GM10847 (cell line): ENCODE measurements around the gene ZBTB16.

ENCODE experiments used
- POLR2A ChIP-seq: IDR thresholded peaks from 2 replicates; pipeline ENCODE4 v1.6.1; 2011; ENCODE audit not compliant: insufficient read length; ENCODE audit errors: extremely low read depth

Gene ZBTB16

DNA sequence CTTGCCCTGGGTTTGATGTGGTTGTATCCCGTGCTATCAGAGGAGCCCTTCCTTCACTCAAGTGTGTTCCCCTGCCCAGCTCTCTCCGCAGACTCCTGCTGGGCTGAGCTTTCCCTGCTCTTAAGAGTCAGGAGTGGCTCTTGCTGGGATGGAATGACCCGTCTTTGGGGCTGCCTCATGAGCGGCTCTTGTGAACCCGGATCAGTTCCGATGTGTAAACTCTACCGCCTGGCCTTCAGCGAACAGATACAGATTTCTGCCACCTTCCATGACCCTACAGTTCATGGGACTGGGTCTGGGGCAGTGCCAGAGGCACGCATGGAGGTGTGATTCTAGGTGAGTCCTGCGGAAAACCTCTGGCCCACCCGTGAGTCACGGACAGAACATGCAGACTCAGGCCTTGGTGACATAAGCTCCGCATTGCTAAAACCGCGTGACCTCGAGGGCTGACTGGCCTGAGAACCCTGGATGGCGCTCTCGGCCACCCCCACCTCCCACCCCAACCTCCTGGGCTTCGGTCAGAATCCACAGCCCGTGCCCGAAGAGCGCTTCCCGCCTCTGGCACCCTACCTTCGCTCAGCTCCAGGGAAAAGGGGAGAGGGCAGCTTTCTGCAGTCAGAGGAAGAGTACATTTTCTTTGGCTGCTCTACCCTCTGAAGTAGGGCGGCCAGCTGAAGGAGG, 1.3 kb upstream of the ZBTB16 start:
- no peak for TF ChIP-seq POLR2A

DNA sequence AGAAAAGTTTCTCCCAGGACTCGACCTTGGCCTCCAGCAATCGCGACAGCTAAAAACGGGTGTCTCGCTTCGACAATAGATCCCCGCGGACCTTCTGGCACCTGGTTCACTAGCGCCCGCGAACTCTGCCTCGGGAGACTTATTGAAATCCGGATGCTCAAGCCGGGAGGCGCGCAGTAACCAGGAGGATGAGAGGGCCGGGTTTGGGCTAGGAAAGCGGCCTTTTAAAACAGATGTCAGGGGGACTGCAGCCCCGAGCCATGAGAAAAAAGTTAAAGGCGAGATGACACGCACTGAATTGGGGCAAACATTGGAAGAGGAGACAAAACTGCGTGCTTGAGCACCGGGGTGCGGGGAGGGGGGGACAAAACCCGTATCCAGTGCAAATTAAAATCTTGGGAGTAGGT, 637 bp upstream of the ZBTB16 start:
- TF ChIP-seq POLR2A, result no peak

DNA sequence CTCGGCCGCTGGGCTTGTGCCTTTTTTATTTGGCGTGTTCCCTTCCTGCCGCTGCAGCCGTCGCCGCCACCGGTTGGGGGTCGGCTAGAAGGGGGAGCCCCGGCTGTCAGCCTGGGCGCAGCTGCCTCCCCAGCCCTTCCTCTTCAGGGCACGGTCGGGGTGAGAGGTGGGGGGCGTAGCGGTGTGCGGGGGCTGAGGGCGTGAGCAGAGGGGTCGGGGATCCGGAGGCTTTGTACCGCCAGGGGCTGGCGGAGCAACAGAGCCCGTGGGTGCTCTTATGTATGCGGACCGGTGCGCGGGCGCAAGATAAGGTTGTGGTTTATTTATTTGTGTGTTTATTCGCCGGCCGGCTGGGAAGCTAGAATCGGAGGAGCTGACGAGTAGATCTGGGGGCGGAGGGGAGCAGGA, 477 bp downstream of the ZBTB16 start:
- no peak for TF ChIP-seq POLR2A

DNA sequence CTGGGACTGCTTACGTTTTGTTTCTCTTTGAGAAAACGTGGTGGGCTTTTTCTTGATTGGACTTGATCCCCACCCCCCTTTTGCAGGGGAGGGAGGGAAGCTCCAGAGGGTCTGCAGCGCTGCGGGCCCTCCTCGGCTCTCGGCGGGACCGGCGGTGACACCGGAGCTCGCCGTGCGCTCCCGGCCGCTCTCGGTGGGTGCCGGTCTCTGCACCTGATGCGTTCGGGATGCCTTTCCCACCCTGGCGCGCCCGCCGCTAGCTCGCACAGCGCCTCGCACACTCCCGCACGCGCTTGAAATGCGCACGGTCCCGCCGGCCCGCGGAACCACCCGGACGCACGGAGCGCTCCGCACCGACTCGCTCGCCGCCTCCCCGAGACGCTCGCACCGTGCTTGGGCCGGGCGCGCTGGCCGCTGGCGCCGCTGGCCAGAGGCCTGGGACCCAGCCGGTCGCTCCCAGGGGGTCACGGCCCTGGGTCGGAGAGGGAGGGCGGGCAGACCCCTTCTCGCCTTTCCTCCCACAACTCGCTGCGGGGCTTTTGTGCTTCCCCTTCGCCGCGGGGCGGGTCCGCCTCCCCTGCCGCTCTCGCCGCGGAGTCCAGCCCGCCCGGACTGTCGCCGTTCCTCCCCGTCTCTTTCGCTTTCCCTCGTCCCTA, 1.0 kb downstream of the ZBTB16 start:
- no peak for TF ChIP-seq POLR2A

DNA sequence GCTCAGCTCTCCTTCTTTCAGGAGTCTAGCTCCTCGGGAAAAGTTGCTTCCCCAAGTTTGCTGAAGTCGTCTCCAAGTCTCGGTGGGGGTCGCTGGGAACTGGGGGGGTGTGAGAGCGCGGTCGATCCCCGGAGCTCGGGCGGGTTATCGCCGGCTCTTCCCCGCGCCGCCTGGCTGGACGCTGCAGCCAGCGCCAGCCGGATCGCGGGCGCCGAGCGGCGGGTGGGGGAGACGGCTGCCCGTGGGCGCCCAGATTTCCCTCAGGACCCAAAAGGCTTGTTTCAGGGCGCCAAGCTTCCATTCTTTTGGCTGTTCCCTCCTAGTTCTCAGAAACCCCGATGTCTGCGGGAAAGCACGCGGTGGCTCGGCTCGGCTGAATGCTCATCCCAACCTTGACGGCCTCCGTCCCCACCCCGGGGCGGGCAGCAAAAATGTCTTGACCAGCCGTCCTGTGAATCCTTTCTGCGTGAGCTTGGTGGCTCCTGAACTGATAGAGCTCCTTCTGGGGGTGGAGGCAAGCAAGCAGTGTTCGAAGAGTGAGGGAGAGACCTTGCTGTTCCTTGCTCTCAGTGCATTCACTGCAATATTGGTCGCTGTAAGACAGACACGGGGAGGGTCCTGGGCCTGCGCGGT, 1.7 kb downstream of the ZBTB16 start:
- TF ChIP-seq POLR2A, result no peak

DNA sequence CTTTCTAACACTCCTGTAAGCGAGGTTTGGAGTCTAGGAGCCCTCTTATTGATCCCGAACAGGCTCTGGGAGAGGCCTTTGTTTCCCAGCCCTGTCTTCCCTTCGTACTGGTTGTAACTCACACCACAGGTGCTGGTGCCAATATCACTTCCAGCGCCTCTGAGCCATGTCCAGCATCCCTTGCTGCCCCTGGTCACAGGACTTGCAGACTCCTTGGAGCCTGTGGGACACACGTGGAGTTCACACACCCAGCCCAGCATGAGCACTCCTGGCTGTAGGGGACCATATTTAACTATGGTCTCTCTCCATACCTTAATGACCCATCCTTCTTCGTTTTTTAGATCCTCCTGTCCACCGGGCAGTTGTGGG, 2.2 kb downstream of the ZBTB16 start:
- no peak for TF ChIP-seq POLR2A

DNA sequence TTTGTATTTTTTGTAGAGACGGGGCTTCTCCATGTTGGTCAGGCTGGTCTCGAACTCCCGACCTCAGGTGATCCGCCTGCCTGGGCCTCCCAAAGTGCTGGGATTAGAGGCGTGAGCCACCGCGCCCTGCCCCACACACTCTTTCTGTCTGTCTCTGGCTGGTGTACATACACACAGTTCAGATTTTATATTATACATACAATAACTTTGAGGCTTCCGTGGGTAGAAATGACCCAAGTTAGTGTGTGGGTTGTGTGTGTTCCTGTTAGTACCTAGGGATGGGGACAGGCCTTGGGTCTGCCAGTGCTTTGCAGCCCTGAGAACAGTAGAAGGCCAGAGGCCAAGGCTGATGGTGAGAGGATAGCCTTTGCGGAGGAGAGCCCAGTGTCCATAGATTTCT, 2.8 kb downstream of the ZBTB16 start:
- TF ChIP-seq POLR2A, result no peak

DNA sequence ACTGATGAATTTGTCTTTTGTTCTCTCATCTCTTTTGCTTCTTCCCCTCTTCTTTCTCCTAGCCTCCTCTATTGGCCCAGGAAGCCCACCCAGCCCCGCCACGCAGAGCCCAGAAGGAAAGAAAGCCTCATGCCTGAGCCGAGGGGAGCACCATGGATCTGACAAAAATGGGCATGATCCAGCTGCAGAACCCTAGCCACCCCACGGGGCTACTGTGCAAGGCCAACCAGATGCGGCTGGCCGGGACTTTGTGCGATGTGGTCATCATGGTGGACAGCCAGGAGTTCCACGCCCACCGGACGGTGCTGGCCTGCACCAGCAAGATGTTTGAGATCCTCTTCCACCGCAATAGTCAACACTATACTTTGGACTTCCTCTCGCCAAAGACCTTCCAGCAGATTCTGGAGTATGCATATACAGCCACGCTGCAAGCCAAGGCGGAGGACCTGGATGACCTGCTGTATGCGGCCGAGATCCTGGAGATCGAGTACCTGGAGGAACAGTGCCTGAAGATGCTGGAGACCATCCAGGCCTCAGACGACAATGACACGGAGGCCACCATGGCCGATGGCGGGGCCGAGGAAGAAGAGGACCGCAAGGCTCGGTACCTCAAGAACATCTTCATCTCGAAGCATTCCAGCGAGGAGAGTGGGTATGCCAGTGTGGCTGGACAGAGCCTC, 3.8 kb downstream of the ZBTB16 start:
- TF ChIP-seq POLR2A, result no peak

DNA sequence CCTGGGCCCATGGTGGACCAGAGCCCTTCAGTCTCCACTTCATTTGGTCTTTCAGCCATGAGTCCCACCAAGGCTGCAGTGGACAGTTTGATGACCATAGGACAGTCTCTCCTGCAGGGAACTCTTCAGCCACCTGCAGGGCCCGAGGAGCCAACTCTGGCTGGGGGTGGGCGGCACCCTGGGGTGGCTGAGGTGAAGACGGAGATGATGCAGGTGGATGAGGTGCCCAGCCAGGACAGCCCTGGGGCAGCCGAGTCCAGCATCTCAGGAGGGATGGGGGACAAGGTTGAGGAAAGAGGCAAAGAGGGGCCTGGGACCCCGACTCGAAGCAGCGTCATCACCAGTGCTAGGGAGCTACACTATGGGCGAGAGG, 4.3 kb downstream of the ZBTB16 start:
- TF ChIP-seq POLR2A, result no peak

DNA sequence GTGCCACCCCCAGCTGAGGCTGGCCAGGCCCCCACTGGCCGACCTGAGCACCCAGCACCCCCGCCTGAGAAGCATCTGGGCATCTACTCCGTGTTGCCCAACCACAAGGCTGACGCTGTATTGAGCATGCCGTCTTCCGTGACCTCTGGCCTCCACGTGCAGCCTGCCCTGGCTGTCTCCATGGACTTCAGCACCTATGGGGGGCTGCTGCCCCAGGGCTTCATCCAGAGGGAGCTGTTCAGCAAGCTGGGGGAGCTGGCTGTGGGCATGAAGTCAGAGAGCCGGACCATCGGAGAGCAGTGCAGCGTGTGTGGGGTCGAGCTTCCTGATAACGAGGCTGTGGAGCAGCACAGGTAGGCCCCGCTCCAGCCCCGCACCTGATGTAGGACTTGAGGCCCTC, 4.7 kb downstream of the ZBTB16 start:
- no peak for TF ChIP-seq POLR2A

DNA sequence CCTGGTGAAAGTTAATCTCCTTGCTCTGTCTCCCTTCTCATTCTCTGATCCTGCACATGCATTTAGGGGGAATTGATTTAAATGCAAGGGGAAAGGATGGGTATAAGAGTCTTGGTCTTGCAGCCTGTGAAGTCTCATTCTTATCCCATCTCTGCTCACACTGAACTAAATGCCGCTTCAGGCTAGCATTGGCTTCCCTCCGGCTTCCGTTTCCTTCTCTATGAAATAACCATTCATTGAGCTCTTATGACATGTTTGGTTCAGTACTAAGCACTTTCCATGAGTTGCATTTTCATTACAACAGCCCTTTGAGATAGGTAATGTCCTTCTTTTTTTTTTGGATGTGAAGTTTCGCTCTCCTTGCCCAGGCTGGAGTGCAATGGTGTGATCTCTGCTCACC, 5.6 kb downstream of the ZBTB16 start:
- no peak for TF ChIP-seq POLR2A

DNA sequence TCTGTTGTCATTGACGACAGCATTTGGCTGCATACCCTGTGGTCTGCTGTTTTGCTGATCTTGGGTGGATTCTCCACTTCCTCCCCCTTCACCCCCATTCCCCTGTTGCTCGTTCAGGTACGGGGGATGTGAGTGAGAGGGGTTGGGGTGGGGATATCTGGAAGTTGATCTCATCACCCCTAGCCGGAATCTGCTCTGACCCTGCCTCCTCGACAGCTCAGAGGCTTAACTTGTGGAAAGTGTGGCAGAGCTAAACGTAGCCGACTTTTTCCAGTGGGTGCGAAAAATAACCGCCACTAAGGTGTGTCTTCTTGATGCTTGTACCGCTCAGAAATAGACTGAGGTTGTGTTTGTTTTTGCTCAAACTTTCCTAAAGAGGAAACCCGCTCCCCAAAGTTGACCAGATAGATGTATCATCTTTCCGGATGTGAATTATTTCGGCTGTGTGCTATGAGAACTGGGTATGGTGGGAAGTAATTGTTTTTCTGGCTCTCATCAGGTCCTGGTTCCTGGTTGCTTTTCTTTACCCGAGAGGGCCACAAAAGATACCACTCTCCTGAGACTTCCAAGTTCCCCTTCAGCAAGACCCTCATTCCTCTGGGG, 6.6 kb downstream of the ZBTB16 start:
- TF ChIP-seq POLR2A, result no peak

DNA sequence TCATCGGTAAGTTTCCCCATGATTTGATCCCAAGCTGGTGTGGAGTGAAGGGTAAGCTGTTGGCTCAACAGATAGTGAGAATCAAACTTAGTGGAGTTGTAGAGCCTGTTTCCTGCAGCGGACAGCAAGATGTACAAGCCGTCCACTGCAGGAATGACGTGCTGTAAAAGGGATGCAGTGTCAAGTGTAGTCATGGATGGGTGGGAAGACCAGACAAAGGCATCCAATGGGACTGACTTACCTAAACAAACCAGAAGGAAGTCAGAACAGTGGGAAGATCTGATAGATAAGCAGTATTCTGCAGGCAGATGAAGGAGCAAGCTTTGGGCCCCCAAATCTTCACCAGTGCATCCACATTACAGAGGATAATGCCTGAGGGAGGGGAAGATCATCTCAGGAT, 8.8 kb downstream of the ZBTB16 start:
- TF ChIP-seq POLR2A, result no peak

DNA sequence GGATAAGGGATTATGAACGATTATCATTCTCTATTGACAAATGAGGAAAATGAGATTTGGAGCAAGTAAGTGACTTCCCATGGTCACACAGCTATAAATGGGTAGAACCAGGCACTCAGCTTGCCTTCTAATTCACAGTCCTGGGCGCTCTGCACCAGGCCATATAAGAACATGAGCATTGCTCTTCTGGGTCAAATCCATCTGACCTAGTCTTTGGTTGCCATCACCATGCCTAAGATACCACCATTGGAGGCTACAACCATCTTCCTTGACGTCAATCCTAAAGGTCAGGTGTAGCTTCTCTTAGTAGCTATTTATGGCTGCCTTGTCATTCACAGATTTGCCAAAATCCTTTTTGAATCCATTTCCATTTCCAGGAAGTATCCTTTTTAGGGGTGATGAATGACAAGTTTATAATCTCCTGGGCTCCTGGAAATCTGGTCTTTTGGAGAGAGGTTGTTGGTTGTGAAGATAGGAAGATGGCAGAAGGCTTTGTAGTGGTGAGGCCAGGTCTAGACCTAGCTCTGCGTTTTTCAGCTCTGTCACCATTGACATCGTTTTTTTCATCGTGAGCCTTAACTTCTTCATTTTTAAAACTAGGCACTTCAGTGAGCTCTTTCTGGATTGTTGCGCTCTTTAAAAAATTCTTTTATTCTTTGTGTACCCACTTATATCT, 11.1 kb downstream of the ZBTB16 start:
- TF ChIP-seq POLR2A, result no peak
